GM12864 (cell line): ENCODE measurements around the gene CFAP119.

Experiments
- DNase-seq: peaks from one replicate; pipeline ENCODE4 v3.0.0-alpha.2; 2011; ENCODE audit warnings: low read depth
- H3K4me3 ChIP-seq: 2 replicates; pipeline ENCODE4 v1.5.1; 2011; ENCODE audit warnings: mild to moderate bottlenecking, low read depth, low read length, control low read depth
- CTCF ChIP-seq: IDR thresholded peaks from 2 replicates; pipeline ENCODE4 v1.5.1; 2011; ENCODE audit warnings: low read depth, mild to moderate bottlenecking, moderate library complexity, low read length, control low read depth, inconsistent platforms; ENCODE audit errors: missing control alignments

The CFAP119 gene

GRCh38 chr16:30750876-30751465 lies 10.9 kb downstream of the CFAP119 start:
- no peak for DNase-seq
- H3K4me3 ChIP-seq, result no peak overlapping the region
- no peak for TF ChIP-seq CTCF

- no peak for TF ChIP-seq CTCF
- no peak overlapping the region for H3K4me3 ChIP-seq
- no peak for DNase-seq
Observed at GRCh38 chr16:30750201-30750600, 11.7 kb downstream of the CFAP119 start.

GRCh38 chr16:30748634-30749445 lies 13.0 kb downstream of the CFAP119 start:
- no peak for TF ChIP-seq CTCF
- no peak for DNase-seq
- peak overlapping the region; percentile 78 for H3K4me3 ChIP-seq

- no peak for TF ChIP-seq CTCF
- DNase-seq, result peak; percentile 96
- peak within 1 kb of the TSS; percentile 78 for H3K4me3 ChIP-seq
Observed at GRCh38 chr16:30747799-30748633, 13.8 kb downstream of the CFAP119 start, which contains the start of gene PHKG2. PHKG2 (plus strand) TSS chr16:30748425; CDS start chr16:30748821, 396 bp downstream.

- peak overlapping the region; percentile 49 for H3K4me3 ChIP-seq
- DNase-seq, result no peak
- no peak for TF ChIP-seq CTCF
Observed at GRCh38 chr16:30747331-30747730, 14.5 kb downstream of the CFAP119 start.

GRCh38 chr16:30746638-30747175 lies 15.2 kb downstream of the CFAP119 start:
- TF ChIP-seq CTCF, result no peak
- no peak overlapping the region for H3K4me3 ChIP-seq
- DNase-seq, result no peak
